Measurements from ENCODE around the gene TMEM63C.

The TMEM63C gene

GRCh38 chr14:77240336-77240915, 58.8 kb downstream of the TMEM63C start:
- H3K4me3 ChIP-seq (ENCODE audit: low read depth, low read length) = no peak overlapping the region
- TF ChIP-seq CTCF (IDR thresholded peaks at IDR 0.05; ENCODE audit: insufficient read depth, low read depth, low read length, missing control alignments) = no peak
- DNase-seq (ENCODE audit: low read depth) = no peak

GRCh38 chr14:77241955-77242354, 60.4 kb downstream of the TMEM63C start:
- no peak for DNase-seq (ENCODE audit: low read depth)
- H3K4me3 ChIP-seq (ENCODE audit: low read depth, low read length) = no peak overlapping the region
- no peak for TF ChIP-seq CTCF (IDR thresholded peaks at IDR 0.05; ENCODE audit: insufficient read depth, low read depth, low read length, missing control alignments)

- no peak overlapping the region for H3K4me3 ChIP-seq (ENCODE audit: low read depth, low read length)
- no peak for DNase-seq (ENCODE audit: low read depth)
- TF ChIP-seq CTCF (IDR thresholded peaks at IDR 0.05; ENCODE audit: insufficient read depth, low read depth, low read length, missing control alignments) = no peak
Observed at GRCh38 chr14:77242752-77243151, 61.2 kb downstream of the TMEM63C start.

GRCh38 chr14:77243853-77244252, 62.3 kb downstream of the TMEM63C start:
- no peak overlapping the region for H3K4me3 ChIP-seq (ENCODE audit: low read depth, low read length)
- peak; percentile 8 for DNase-seq (ENCODE audit: low read depth)
- TF ChIP-seq CTCF (IDR thresholded peaks at IDR 0.05; ENCODE audit: insufficient read depth, low read depth, low read length, missing control alignments) = no peak

- TF ChIP-seq CTCF (IDR thresholded peaks at IDR 0.05; ENCODE audit: insufficient read depth, low read depth, low read length, missing control alignments) = peak; percentile 11
- DNase-seq (ENCODE audit: low read depth) = no peak
Observed at GRCh38 chr14:77245820-77246219, 64.2 kb downstream of the TMEM63C start.

GRCh38 chr14:77246784-77247183, 65.2 kb downstream of the TMEM63C start:
- no peak for DNase-seq (ENCODE audit: low read depth)
- H3K4me3 ChIP-seq (ENCODE audit: low read depth, low read length) = no peak overlapping the region
- TF ChIP-seq CTCF (IDR thresholded peaks at IDR 0.05; ENCODE audit: insufficient read depth, low read depth, low read length, missing control alignments) = no peak

More at GRCh38 chr14:77245820-77246219, 64.2 kb downstream of the TMEM63C start:
- H3K4me3 ChIP-seq (ENCODE audit: low read depth, low read length) = no peak overlapping the region

- no peak for DNase-seq (ENCODE audit: low read depth)
- TF ChIP-seq CTCF (IDR thresholded peaks at IDR 0.05; ENCODE audit: insufficient read depth, low read depth, low read length, missing control alignments) = no peak
- no peak overlapping the region for H3K4me3 ChIP-seq (ENCODE audit: low read depth, low read length)
Observed at GRCh38 chr14:77248666-77249065, 67.1 kb downstream of the TMEM63C start.

Data from GM12865 (cell line).